Fibroblast of skin of scalp (primary cell): Measurements from ENCODE around the gene SUGP1.

ENCODE experiments used
- DNase-seq: peaks from one replicate; pipeline ENCODE4 v3.0.0-alpha.2; 2013

SUGP1 gene

DNA sequence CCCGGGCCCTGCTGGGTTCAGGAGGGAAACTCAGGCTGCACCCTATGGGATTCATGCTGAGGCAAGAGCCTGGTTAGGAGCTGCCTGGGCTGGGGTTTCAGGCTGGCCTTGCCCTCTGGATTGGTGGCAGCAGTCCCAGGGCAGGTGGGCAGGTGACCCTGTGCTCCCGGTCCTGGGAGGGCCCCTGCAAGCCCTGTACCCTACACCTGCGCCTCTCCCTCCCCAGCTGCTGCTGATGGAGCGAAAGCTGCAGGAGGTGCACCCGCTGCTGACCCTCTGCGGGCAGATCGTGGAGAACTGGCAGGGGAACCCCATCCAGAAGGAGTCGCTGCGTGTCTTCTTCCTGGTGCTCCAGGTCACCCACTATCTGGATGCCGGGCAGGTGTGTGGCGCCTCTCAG lies 20.7 kb upstream of the SUGP1 start:
- DNase-seq = no peak

DNA sequence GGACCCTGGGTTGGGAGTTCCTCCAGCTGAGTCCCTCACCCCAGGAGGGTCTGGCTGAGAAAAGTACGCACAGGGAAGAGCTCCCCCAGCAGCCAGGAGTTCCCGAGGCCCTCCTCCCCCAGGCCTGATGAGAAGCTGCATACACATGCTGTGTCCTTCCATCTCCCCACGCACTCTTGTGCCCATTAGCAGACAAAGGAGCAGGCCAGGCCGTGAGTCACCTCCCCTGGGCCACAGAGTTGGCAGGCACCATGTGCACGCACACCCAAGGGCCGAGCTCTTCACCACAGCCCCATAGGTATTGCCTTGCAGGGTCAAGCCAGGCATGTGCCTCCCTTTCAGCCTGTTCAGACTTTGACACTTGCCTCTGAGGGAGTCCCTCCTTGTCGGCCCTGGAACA lies 17.8 kb upstream of the SUGP1 start:
- DNase-seq = peak; percentile 6

DNA sequence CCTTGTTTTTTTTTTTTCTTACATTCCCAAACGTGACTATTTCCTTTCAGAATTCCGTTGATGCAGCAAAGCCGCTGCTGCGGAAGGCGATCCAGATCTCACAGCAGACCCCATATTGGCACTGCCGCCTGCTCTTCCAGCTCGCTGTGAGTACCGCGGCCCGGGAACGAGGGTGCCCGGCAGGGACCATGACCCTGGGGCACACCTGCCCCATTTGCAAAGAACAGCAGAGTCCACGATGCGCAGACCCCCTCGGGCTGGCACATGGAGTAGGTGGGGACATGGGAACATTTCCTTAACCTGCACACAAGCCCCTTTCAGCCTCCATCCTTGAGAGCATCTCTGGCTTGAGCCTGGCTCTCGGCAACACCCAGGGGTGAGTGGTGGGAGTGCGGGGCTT lies 16.8 kb upstream of the SUGP1 start:
- DNase-seq = no peak

DNA sequence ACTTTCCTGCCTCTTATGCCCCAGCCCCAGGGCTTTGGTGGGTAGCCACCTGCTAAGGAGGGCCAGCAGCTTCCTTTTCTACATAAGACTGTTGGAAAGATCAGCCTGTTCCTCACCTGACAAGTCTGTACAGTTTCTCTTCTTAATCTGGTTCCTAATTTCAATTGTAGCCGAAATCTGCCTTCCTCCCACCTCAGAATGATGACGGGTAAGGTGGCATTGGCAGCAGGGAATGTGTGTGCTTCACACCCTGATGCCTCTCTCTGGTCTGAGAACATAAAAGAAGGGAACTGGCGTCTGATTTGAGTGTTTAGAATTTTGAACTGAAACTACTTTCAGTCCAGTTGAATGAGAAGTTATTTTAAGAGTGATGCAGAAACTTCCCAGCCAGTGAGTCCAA lies 16.3 kb upstream of the SUGP1 start:
- DNase-seq = no peak

- DNase-seq = no peak
These were observed 15.3 kb upstream of the SUGP1 start for GRCh38 chr19:19335408-19336158.

DNA sequence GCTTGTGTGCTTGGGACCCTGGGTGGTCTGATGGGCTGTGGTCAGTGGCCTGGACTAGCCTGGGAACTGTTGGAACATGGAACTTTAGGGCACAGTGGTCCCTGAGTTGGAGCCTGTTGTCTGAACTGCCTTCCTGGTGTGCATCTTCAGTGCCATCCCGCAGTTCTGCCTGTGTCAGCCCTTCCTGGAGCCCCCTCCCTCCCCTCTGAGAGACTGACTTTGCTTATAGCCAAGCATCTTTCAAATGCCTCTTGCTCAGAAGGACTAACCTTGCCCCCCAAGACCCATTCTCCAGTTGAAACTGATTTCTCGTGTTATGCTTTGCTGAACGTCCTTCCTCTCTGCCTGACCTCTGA lies 14.7 kb upstream of the SUGP1 start:
- DNase-seq = no peak

DNA sequence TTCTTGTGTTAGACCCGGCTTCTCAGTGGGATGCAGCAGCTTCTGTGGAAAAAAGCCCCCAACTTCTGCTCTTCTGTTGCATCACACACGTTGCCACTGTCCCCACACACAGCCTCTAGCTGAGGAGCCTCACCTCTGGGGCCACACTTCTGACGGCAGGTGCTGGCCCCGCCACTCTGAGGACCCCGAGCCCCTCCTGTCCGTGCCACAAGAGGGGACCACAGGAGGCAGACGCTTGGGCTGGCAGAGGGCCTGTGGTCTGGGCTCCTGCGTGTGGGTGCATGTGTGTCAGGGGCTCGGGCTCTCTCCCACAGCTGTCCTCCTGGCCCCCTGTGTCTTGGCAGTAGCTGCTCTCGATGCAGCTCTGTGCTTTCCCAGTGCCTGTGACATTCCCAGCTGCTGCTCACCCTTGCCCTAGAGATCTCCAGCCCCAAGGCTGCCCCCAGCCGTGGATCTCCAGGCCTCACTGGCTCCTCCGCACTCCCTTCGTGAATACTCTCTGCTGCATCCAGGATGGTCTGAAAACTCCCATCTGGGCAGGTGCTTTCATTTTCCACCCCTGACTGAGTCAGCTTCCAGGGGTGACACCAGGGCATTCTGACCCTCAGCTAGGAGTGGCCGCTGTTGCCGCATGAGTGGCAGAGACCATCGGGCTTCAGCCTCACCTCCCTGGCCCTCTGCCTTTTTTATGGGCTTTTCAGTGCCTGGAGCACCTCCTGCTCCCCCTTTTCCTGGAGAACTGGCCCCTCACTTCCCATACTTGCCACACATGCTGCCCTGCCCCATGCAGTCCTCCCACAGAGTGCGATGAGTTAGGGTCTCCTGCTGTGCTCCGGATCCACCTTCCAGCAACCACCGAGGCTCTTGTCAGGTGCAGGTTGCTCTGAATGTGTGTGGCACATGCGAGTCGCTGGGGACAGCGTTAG lies 14.0 kb upstream of the SUGP1 start:
- DNase-seq = no peak

DNA sequence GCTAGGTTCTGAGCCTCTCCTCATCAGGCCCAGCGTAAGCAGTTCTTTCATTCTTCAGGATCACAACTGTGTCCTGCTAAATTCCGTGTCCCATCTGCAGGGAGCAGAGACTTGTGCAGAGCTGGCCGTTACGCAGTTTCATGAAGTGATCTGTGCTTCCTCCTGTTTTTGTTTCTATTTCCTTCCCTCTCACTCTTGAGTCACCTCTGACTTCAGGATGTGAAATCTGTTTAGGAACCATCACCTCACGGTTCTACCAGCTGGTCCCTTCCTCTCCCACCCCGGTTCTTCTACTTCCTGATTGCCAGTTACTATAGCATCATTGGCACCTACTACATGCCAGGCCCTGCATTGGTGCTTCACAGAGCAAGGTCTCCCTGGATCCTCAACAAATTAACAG lies 8.8 kb upstream of the SUGP1 start:
- DNase-seq = no peak

DNA sequence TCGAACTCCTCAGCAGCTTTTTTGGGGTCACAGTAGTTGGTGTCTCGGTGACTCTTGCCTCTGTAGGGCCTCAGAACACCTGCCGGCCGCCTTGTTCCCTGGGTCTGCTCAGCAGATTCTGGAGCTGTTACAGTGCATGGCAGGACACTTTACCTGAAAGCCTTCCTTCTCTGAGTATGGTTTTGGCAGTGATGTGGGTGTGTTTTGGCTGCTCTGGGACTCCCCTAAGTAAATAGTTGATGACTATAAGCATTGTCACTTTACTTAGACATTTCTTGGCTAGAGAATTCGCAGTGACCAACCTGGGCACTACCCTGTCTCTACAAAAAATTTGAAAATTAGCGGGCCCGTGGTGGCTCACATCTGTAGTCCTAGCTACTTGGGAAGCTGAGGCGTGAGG lies 7.4 kb upstream of the SUGP1 start:
- no peak for DNase-seq

DNA sequence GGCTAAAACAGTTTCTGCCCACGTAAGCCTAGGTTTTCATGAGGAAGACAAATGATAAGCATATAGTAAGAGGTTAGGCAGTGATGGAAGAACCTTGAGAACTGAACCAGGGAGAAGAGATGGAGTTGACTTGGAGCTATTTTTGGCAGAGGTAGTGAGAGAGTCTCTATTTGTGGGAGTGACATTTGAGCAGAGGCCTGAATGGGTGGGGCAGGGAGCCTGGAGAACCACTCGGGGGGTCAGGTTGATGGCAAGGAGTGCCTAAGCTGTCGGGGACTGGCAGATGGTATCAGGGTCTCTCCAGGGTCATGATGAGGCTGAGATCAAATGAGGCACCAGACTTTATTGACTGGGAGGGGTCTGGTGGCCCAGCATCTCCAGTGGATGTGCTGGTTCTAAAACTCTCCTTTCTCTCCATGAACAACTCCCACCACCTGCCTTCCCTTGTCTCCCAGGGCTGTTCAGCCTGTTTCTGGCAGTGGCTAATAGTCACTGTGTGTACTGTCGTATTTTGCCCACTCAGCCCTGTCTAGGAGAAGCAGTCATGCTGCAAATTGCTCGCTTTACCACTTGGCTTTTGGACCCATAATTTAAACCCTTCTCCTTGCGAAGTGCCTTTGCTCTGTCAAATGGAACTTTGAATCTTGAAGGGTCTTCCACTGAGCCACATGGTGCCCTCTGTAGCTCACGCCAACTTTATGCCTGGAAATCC lies 3.9 kb upstream of the SUGP1 start:
- DNase-seq = no peak

GRCh38 chr19:19321141-19321577 lies 850 bp upstream of the SUGP1 start:
- DNase-seq = no peak

DNA sequence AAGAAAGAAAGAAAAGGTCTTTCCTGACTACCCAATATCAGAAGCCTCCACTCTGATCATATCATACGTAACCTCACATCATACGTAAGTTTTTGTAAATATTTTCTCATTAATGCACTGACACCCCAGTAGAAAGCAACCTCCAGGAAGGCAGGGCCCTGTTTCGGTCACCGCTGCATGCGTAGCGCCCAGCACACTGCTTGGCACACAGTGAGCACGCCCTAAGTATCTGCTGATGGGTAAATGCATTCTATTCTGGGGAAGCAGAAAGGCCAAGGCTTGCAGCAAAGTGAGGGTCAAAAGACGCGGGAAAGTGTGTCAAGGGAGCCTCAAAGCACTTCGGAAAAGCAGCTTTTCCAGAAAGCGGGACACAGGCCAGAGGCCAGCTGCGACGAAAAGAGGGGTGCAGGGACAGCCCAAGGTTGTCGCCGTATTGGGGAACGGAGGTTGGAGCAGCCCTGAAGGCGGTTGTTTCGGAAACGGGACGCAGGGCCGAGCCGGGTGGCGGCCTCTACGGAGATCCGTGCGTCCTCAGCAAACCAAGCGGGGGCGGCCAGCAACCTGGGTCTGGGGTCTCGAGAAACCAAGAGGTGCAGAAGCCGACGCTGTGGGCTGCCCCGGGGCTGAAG lies 463 bp downstream of the SUGP1 start:
- no peak for DNase-seq

- no peak for DNase-seq
These were observed 4.2 kb downstream of the SUGP1 start for GRCh38 chr19:19316082-19316481.

DNA sequence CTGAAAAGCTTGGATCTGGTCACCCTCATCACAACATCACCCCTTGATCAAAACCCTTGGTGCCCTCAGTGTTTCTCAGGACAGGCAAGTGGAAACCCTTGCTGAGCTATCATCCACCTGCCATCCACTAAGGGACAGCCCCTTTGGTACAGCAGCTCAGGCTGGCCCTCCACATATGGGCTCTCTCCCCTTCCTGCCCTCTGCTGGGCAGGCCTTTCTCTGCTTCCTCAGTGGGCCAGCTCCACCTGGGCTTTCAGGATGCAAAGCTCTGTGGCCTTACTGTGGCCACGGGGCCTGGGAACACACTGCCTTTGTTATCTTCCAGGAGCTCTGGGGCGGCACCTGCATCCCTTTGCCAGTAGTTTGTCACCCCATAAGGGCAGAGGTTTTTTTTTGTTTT lies 4.9 kb downstream of the SUGP1 start:
- DNase-seq = no peak

- DNase-seq = no peak
These were observed 11.9 kb downstream of the SUGP1 start for GRCh38 chr19:19308373-19308772.

DNA sequence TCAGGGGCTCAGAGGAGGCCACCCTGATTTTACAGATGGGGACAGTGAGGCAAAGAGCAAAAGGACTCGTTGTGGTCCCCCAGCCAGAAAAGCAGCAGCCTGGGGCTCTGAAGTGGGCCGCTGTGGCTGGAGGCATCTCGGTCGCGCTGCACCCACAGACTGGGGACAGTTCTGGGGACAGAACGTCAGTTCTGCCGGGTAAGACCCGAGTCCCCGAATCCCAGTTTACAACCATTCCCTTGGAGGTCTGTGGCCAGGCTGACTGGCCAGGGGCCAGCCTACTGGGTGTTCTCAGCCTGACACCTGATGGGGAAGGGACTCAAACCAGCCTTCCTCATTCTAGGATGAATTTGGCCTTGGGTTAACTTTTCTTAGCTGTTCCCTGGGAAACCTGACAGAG lies 14.1 kb downstream of the SUGP1 start:
- DNase-seq = no peak

DNA sequence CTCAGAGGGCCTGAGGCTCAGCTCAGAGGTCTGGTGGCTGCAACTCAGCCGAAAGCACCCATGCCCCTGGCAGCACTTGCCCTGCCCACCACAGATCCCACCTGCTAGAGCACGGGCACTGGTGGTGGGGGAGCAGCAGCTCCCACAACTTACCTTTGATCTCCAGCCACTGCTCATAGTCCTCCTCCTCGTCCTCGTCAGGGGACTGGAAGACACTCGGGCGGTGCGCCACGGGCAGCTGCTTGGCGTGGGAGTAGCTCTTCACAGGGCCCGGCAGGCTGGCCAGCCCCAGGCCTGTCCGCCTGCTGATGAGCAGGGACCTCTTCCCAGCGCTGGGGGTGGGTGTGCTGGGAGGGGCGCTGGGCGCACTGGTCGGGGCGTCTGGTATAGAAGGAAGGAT lies 14.6 kb downstream of the SUGP1 start:
- DNase-seq = no peak

DNA sequence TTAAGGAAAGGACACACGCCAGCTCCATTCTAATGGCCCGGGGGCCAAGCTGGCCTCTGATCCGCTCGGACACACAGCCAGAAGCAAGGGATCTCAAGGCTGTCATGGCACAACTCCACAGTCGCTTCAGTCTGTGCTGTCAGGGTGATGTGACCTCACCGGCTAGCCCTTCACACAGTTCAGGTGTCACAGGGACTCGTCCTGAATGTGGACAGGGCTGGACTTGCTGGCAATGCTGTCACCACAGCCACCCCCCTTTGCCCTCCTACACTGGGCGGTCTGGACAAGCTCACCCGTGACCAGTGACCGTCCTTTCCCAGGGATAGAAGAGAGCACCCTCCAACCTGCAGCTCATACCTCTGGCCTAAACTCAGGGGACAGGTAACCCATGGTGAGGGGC lies 15.2 kb downstream of the SUGP1 start:
- no peak for DNase-seq

DNA sequence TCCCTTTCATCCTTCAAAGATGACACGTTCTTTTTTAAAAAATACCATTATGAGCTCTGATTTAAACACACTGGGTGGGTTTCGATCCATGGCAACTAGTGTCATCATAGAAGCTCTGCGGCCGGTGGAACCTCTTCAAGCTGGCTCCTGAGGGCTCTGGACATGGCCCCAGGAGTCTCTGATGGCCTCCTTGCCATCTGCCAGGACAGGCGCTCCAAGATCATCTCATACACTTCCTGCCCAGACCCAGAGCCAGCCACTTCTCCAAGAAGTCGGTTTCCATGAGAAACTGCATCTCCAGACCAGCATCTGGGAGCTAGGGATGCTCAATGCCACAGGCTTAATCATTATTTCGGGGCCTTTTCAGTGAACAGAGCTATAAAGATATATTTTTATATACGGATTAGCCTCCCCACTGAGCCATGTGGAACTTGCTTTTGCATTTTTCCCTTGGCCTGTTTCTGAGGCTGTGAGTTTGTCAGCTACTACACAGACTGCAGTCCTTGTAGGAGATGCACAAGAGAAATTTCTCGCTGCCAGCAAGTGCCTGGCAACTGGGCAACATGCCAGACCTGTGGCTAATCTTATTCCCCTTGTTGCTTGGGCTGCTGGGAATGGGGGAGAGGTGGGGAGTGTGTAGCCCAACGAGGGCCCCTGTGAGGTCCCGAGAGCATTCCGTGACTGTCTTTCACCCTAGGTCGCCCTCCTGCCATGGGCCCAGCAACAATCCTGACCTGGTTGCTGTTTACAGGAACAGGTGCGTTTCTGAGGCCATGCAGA lies 15.9 kb downstream of the SUGP1 start:
- no peak for DNase-seq

GRCh38 chr19:19303411-19303810 lies 16.9 kb downstream of the SUGP1 start:
- DNase-seq = no peak

DNA sequence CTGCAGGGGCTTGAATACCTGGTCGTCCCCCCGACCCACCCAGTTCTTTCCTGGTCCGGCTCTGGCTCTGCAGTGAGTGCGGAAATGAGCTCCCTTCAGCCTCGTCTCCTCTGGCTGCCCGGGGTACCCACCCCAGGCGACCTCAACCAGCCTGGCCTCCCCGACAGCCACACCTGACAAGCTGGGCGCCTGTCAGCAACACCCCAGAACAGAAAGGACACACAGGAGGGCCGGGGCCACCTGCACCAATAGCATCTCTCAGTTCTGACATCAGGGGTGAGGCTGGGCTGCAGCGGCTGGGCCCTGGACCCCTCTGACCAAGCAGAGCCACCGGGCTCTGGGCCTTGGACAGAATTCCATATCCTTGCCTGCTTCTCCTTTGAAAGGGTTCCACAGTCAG lies 19.7 kb downstream of the SUGP1 start:
- DNase-seq = no peak

DNA sequence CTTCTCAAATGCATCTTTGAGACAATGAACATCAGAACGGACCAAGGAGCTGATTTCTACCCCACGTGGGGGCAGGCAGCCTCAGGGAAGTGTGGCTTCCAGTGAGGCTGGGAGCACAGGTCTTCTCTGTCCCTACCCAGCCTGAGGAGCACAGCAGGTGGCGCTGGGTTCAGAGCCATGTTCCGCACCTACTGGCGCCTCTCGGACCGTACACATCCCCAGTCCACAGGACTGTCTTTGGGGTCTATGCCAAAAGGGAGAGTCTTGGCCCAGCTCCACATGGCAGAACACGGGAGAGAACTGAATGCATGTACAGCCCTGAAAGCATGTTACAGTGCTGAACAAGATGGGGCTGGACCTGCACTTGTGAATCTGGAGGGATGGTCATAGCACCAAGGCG lies 22.6 kb downstream of the SUGP1 start:
- no peak for DNase-seq
